Endothelial cell of umbilical vein (primary cell): ENCODE measurements around the gene STAT5B. TPM values are rescaled to one million over a fixed set of nuclear protein-coding genes. Genes with fewer than 3 reads are reported as not detected.

Source experiments
- BruUV-seq: library from RNA; stranded (reverse); fragments of 400-500 nt; replicated peaks from 2 replicates; lab custom pipeline; 2021; lab: Mats Ljungman, UMichigan
- CTCF ChIA-PET: fragments of 300-600, 350-600 bp; sonication (Branson Sonifier 250); formaldehyde crosslinking; loops from one replicate; lab custom pipeline; 2021; ENCODE audit warnings: antibody characterized with exemption, inconsistent platforms; lab: Charles Lee
- POLR2A ChIA-PET: fragments of 300-600, 350-600 bp; sonication (Branson Sonifier 250); formaldehyde crosslinking; loops from one replicate; lab custom pipeline; 2021; ENCODE audit warnings: antibody characterized with exemption, inconsistent platforms; lab: Charles Lee
- DNase-seq: peaks from one replicate; pipeline ENCODE4 v3.0.0-alpha.2; 2011; ENCODE audit warnings: low read depth, low spot score
- FAIRE-seq: peaks from 2 replicates; lab custom pipeline; 2011; peaks lifted over from hg19 to GRCh38; lab: Jason Lieb, UNC
- H2AFZ ChIP-seq: 2 replicates; pipeline ENCODE4 v1.6.0; 2012; ENCODE audit warnings: low read depth, low read length, control low read depth, inconsistent platforms
- H3K27ac ChIP-seq: 2 replicates; pipeline ENCODE4 v1.5.1; 2011; ENCODE audit warnings: low read depth, mild to moderate bottlenecking, control low read depth, low read length, moderate library complexity; ENCODE audit not compliant: insufficient read depth
- H3K27me3 ChIP-seq, 2 experiments: 2 replicates each; pipeline versions ENCODE4 v1.6.0 to v1.6.1; 2011; ENCODE audit warnings: low read length in 2 of 2, mixed read lengths in 1 of 2; ENCODE audit not compliant: control insufficient read depth in 2 of 2, insufficient read depth in 2 of 2
- H3K36me3 ChIP-seq, 2 experiments: 2 replicates in 1 of 2; 3 replicates in 1 of 2; pipeline ENCODE4 v1.5.1; 2011; ENCODE audit warnings: low read length in 2 of 2, mild to moderate bottlenecking in 1 of 2, moderate library complexity in 1 of 2; ENCODE audit not compliant: control insufficient read depth in 2 of 2, insufficient read depth in 2 of 2; ENCODE audit errors: extremely low read depth in 1 of 2
- H3K4me1 ChIP-seq: 3 replicates; pipeline ENCODE4 v1.5.1; 2011; ENCODE audit warnings: mild to moderate bottlenecking, low read length; ENCODE audit not compliant: control insufficient read depth, insufficient read depth; ENCODE audit errors: extremely low read depth
- H3K4me2 ChIP-seq: 2 replicates; pipeline ENCODE4 v1.6.1; 2011; ENCODE audit warnings: low read length, control low read depth, mixed read lengths; ENCODE audit not compliant: insufficient read depth
- H3K4me3 ChIP-seq, 3 experiments: fragments of 200-600 bp in 1 of 3; sonication (generic), shearing (Covaris generic) in 1 of 3; replicated peaks in 1 of 3; 2 replicates each; pipeline ENCODE4 v1.5.1; 2011 to 2016; ENCODE audit warnings: control low read depth in 3 of 3, low read length in 3 of 3, mild to moderate bottlenecking in 2 of 3, inconsistent platforms in 1 of 3, low read depth in 1 of 3, moderate library complexity in 1 of 3; ENCODE audit not compliant: insufficient read depth in 1 of 3
- H3K79me2 ChIP-seq: 2 replicates; pipeline ENCODE4 v1.6.0; 2012; ENCODE audit warnings: low read length, inconsistent platforms; ENCODE audit not compliant: control insufficient read depth, insufficient read depth
- H3K9ac ChIP-seq: replicated peaks from 2 replicates; pipeline ENCODE3; 2011; ENCODE audit warnings: low read length, control low read depth; ENCODE audit not compliant: insufficient read depth; ENCODE audit errors: extremely low read depth
- H3K9me1 ChIP-seq: replicated peaks from 3 replicates; pipeline ENCODE4 v1.6.0; 2011; ENCODE audit warnings: mild to moderate bottlenecking, low read length; ENCODE audit not compliant: control insufficient read depth, insufficient read depth; ENCODE audit errors: extremely low read depth
- H3K9me3 ChIP-seq: replicated peaks from 2 replicates; pipeline ENCODE4 v1.5.1; 2012; ENCODE audit warnings: low read length, inconsistent platforms; ENCODE audit not compliant: control insufficient read depth, insufficient read depth
- H4K20me1 ChIP-seq: replicated peaks from 2 replicates; pipeline ENCODE3; 2011; ENCODE audit warnings: mild to moderate bottlenecking, low read length; ENCODE audit not compliant: control insufficient read depth, insufficient read depth; ENCODE audit errors: extremely low read depth
- EZH2 ChIP-seq: IDR thresholded peaks from 2 replicates; pipeline ENCODE4 v1.6.1; 2012; ENCODE audit warnings: borderline replicate concordance, low read depth, mild to moderate bottlenecking, moderate library complexity, low read length, inconsistent platforms; ENCODE audit not compliant: severe bottlenecking
- FOS ChIP-seq: IDR thresholded peaks from 2 replicates; pipeline ENCODE4 v1.6.1; 2011; ENCODE audit warnings: mild to moderate bottlenecking, low read length, moderate library complexity, borderline replicate concordance; ENCODE audit not compliant: insufficient read depth
- GATA2 ChIP-seq: IDR thresholded peaks from 2 replicates; pipeline ENCODE4 v1.7.0; 2011; ENCODE audit warnings: low read depth, mild to moderate bottlenecking, moderate library complexity, mixed read lengths, low read length; ENCODE audit not compliant: insufficient read length, insufficient read depth
- JUN ChIP-seq: IDR thresholded peaks from 2 replicates; pipeline ENCODE4 v1.6.1; 2011; ENCODE audit warnings: borderline replicate concordance, low read depth; ENCODE audit not compliant: insufficient read length, insufficient read depth
- MYC ChIP-seq: IDR thresholded peaks from one replicate; pipeline ENCODE4 v1.6.1; 2011; ENCODE audit warnings: mild to moderate bottlenecking, low read depth, low read length
- POLR2A ChIP-seq: IDR thresholded peaks from 2 replicates; pipeline ENCODE4 v1.6.1; 2012; ENCODE audit warnings: low read depth, mild to moderate bottlenecking, control low read depth, low read length
- POLR2AphosphoS5 ChIP-seq: IDR thresholded peaks from 2 replicates; pipeline ENCODE4 v1.6.1; 2012; ENCODE audit warnings: low read depth, mild to moderate bottlenecking, control low read depth, low read length, moderate library complexity; ENCODE audit not compliant: insufficient read depth
- dilution Hi-C: fragments of 300-500 bp; cut with MboI; formaldehyde crosslinking; loops from one replicate; pipeline ENCODE4 v1.15.0; 2019; ENCODE audit warnings: low sequenced_read_pairs; ENCODE audit not compliant: extremely low pct_ligation_motif_present
- intact Hi-C: fragments of 100-400 bp; cut with micrococcal nuclease; formaldehyde crosslinking; loops from one replicate; pipeline ENCODE4 v1.10.0; 2022
- polyA plus RNA-seq, 4 experiments: library from polyadenylated mRNA; depleted of rRNA in 3 of 4; stranded (reverse) in 3 of 4; unstranded in 1 of 4; fragments of >200 nt; gene quantifications; 2 replicates each; pipeline versions ENCODE4 v1.2.1 to v1.2.3, GENCODE V29; 2011 to 2012; ENCODE audit warnings: missing spikeins in 1 of 4
- total RNA-seq: library from RNA; stranded (reverse); gene quantifications from 2 replicates; pipeline ENCODE4 v1.2.3, GENCODE V29; 2021
- TF ChIP-seq, protein P1 (sequence below), 2 donors: IDR thresholded peaks; 1 replicate in 1 of 2; 2 replicates in 1 of 2; pipeline ENCODE4 v1.5.1; 2011; ENCODE audit warnings: low read length in 2 of 2, mild to moderate bottlenecking in 2 of 2, moderate library complexity in 2 of 2, control low read depth in 1 of 2, inconsistent platforms in 1 of 2, low read depth in 1 of 2; ENCODE audit not compliant: insufficient read depth in 1 of 2; ENCODE audit errors: extremely low read depth in 1 of 2
- TF ChIP-seq, protein P2 (sequence below): IDR thresholded peaks from 2 replicates; pipeline ENCODE4 v1.6.1; 2011; ENCODE audit not compliant: insufficient read depth, insufficient read length

STAT5B gene
- total and polyA plus RNA-seq, 2 donors (not counting 3 experiments of a cell fraction or from before 2014, with no cell fraction given), result 43.3 to 53.7 TPM

- intact Hi-C loops (loop anchor here (5.0 kb wide), 1 partner anchor 354 kb away; the partner anchor contains the start of gene PLEKHH3), dilution Hi-C loops (no loop called here)
- H3K9ac ChIP-seq, result no peak overlapping the region
- no peak overlapping the region for H2AFZ ChIP-seq
- H3K79me2 ChIP-seq, result peaks cover 5% of the 10 kb centered on the region
- H3K9me1 ChIP-seq, result no peaks in the 10 kb centered on the region
- peaks cover 19 to 31% of the 10 kb centered on the region in 2 experiments for H3K36me3 ChIP-seq
- ChIA-PET CTCF (interaction anchor here (0.9 to 15.7 kb wide), 10 partner anchors 11 to 203 kb away, joined by 3 to 190 read pairs (median 10); no protein-coding TSS in a partner anchor), POLR2A (no interaction called here)
- no peaks in the 10 kb centered on the region for H3K9me3 ChIP-seq
- H3K4me3 ChIP-seq, result no peak overlapping the region
- no peak for TF ChIP-seq MYC
- no peak for TF ChIP-seq POLR2A
- TF ChIP-seq, protein P1, sequence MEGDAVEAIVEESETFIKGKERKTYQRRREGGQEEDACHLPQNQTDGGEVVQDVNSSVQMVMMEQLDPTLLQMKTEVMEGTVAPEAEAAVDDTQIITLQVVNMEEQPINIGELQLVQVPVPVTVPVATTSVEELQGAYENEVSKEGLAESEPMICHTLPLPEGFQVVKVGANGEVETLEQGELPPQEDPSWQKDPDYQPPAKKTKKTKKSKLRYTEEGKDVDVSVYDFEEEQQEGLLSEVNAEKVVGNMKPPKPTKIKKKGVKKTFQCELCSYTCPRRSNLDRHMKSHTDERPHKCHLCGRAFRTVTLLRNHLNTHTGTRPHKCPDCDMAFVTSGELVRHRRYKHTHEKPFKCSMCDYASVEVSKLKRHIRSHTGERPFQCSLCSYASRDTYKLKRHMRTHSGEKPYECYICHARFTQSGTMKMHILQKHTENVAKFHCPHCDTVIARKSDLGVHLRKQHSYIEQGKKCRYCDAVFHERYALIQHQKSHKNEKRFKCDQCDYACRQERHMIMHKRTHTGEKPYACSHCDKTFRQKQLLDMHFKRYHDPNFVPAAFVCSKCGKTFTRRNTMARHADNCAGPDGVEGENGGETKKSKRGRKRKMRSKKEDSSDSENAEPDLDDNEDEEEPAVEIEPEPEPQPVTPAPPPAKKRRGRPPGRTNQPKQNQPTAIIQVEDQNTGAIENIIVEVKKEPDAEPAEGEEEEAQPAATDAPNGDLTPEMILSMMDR (IDR thresholded peaks at IDR 0.05; ENCODE audit: extremely low read depth in 1 of 2, insufficient read depth in 1 of 2, low read depth in 1 of 2, low read length in 2 of 2), result no peak
- TF ChIP-seq, protein P2, sequence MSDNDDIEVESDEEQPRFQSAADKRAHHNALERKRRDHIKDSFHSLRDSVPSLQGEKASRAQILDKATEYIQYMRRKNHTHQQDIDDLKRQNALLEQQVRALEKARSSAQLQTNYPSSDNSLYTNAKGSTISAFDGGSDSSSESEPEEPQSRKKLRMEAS, result no peak
- no peak for TF ChIP-seq GATA2
- no peak for TF ChIP-seq JUN
- TF ChIP-seq FOS, result no peak
- no peak for TF ChIP-seq POLR2AphosphoS5
- no peak for TF ChIP-seq EZH2
- H4K20me1 ChIP-seq, result no peaks in the 10 kb centered on the region
- peaks cover 35% of the 10 kb centered on the region for H3K4me1 ChIP-seq
- DNase-seq (no peak), FAIRE-seq (peak; percentile 62)
- no peaks in the 10 kb centered on the region for H3K27me3 ChIP-seq
- no peak overlapping the region for H3K27ac ChIP-seq
- BruUV-seq, result no TSS peak
- no peak overlapping the region for H3K4me2 ChIP-seq
Observed at GRCh38 chr17:42323268-42323773, 47.1 kb upstream of the STAT5B start.
